Keratinocyte (primary cell): ENCODE data around the gene EDEM1. TPM values are rescaled to one million over a fixed set of nuclear protein-coding genes. Genes with fewer than 3 reads are reported as not detected.

Experiments used
- DNase-seq: peaks from one replicate; pipeline ENCODE4 v3.0.0-alpha.2; 2011; ENCODE audit warnings: low read depth, missing footprints, low spot score
- FAIRE-seq: peaks from 2 replicates; lab custom pipeline; 2011; peaks lifted over from hg19 to GRCh38; lab: Jason Lieb, UNC
- H2AFZ ChIP-seq: 2 replicates; pipeline ENCODE4 v1.6.0; 2012; ENCODE audit warnings: low read length, control low read depth, inconsistent platforms; ENCODE audit not compliant: control insufficient read depth
- H3K27ac ChIP-seq: 2 replicates; pipeline ENCODE4 v1.5.1; 2011; ENCODE audit warnings: low read length; ENCODE audit not compliant: control insufficient read depth, insufficient read depth
- H3K27me3 ChIP-seq: 3 replicates; pipeline ENCODE4 v1.6.0; 2011; ENCODE audit warnings: low read length; ENCODE audit not compliant: control insufficient read depth, insufficient read depth; ENCODE audit errors: extremely low read depth
- H3K36me3 ChIP-seq, 2 experiments: 2 replicates in 1 of 2; 3 replicates in 1 of 2; pipeline ENCODE4 v1.5.1; 2011; ENCODE audit warnings: low read length in 2 of 2, mild to moderate bottlenecking in 1 of 2; ENCODE audit not compliant: control insufficient read depth in 2 of 2, insufficient read depth in 2 of 2; ENCODE audit errors: extremely low read depth in 1 of 2
- H3K4me1 ChIP-seq: 3 replicates; pipeline ENCODE4 v1.5.1; 2011; ENCODE audit warnings: low read length; ENCODE audit not compliant: control insufficient read depth, insufficient read depth; ENCODE audit errors: extremely low read depth
- H3K4me2 ChIP-seq: 3 replicates; pipeline ENCODE4 v1.6.0; 2011; ENCODE audit warnings: low read depth, low read length; ENCODE audit not compliant: control insufficient read depth, insufficient read depth; ENCODE audit errors: extremely low read depth
- H3K4me3 ChIP-seq, 3 experiments: fragments of 200-600 bp in 1 of 3; sonication (generic) in 1 of 3; 2 replicates in 2 of 3; 3 replicates in 1 of 3; pipeline ENCODE4 v1.5.1; 2011 to 2016; ENCODE audit warnings: low read length in 3 of 3, mild to moderate bottlenecking in 3 of 3, control low read depth in 2 of 3, inconsistent platforms in 1 of 3, low read depth in 1 of 3, mixed read lengths in 1 of 3, mixed run types in 1 of 3, moderate library complexity in 1 of 3; ENCODE audit not compliant: control insufficient read depth in 2 of 3, insufficient read depth in 2 of 3; ENCODE audit errors: extremely low read depth in 1 of 3
- H3K79me2 ChIP-seq: 2 replicates; pipeline ENCODE4 v1.6.0; 2012; ENCODE audit warnings: low read length; ENCODE audit not compliant: control insufficient read depth, insufficient read depth
- H3K9ac ChIP-seq: 3 replicates; pipeline ENCODE4 v1.6.0; 2011; ENCODE audit warnings: low read length; ENCODE audit not compliant: control insufficient read depth, insufficient read depth; ENCODE audit errors: extremely low read depth
- H3K9me1 ChIP-seq: 3 replicates; pipeline ENCODE4 v1.6.0; 2011; ENCODE audit warnings: low read length; ENCODE audit not compliant: control insufficient read depth, insufficient read depth; ENCODE audit errors: extremely low read depth
- H3K9me3 ChIP-seq: 2 replicates; pipeline ENCODE4 v1.5.1; 2012; ENCODE audit warnings: low read depth, low read length; ENCODE audit not compliant: control insufficient read depth
- H4K20me1 ChIP-seq: 3 replicates; pipeline ENCODE4 v1.6.0; 2011; ENCODE audit warnings: low read length; ENCODE audit not compliant: control insufficient read depth, insufficient read depth; ENCODE audit errors: extremely low read depth
- CTCF ChIP-seq, 3 experiments: IDR thresholded peaks in 1 of 3; conservative IDR thresholded peaks in 1 of 3; optimal IDR thresholded peaks in 1 of 3; 2 replicates in 2 of 3; 3 replicates in 1 of 3; pipeline versions ENCODE3 to v1.5.1; 2011; ENCODE audit warnings: low read length in 3 of 3, mild to moderate bottlenecking in 3 of 3, moderate library complexity in 2 of 3, control low read depth in 1 of 3, inconsistent platforms in 1 of 3; ENCODE audit not compliant: insufficient read depth in 2 of 3; ENCODE audit errors: extremely low read depth in 1 of 3
- EZH2 ChIP-seq: IDR thresholded peaks from one replicate; pipeline ENCODE4 v1.6.1; 2012; ENCODE audit warnings: inconsistent platforms, mild to moderate bottlenecking, low read length, moderate library complexity
- dilution Hi-C: fragments of 300-500 bp; cut with MboI; formaldehyde crosslinking; loops from one replicate; pipeline ENCODE4 v1.7.0; 2020; ENCODE audit warnings: low sequenced_read_pairs; ENCODE audit not compliant: extremely low pct_ligation_motif_present
- polyA plus RNA-seq, 5 experiments: library from polyadenylated mRNA; depleted of rRNA in 3 of 5; stranded (reverse) in 3 of 5; stranded (forward) in 1 of 5; unstranded in 1 of 5; fragments of >200 nt; gene quantifications; 1 replicate in 1 of 5; 2 replicates in 3 of 5; 3 replicates in 1 of 5; pipeline versions ENCODE4 v1.2.1 to v1.2.3, GENCODE V29; 2011 to 2012; ENCODE audit warnings: missing spikeins in 2 of 5, low read depth in 1 of 5, low replicate concordance in 1 of 5

Gene EDEM1
- polyA plus RNA-seq, 1 donor (not counting 4 experiments of a cell fraction or from before 2014, with no cell fraction given), result 65.2 TPM

GRCh38 chr3:5254281-5255048 lies 67.0 kb downstream of the EDEM1 start:
- Histone ChIP-seq H4K20me1 (no peaks in the 10 kb centered on the region), H3K4me2 (no peak overlapping the region), H3K9me1 (no peaks in the 10 kb centered on the region), H3K79me2 (no peaks in the 10 kb centered on the region), H3K9ac (no peak overlapping the region), H3K4me3 (no peak overlapping the region), H3K9me3 (no peaks in the 10 kb centered on the region), H3K27ac (no peak overlapping the region), H3K4me1 (peaks cover 3% of the 10 kb centered on the region), H2AFZ (no peak overlapping the region), H3K27me3 (no peaks in the 10 kb centered on the region), H3K36me3 (no peaks in the 10 kb centered on the region)
- no peak for DNase-seq
- dilution Hi-C loops, result no loop called here
- FAIRE-seq, result no peak
- TF ChIP-seq EZH2 (no peak), CTCF (optimal IDR thresholded peaks at IDR 0.05 in 1 of 3, IDR thresholded peaks at IDR 0.05 in 1 of 3, conservative IDR thresholded peaks at IDR 0.05 in 1 of 3; ENCODE audit: extremely low read depth in 1 of 3, insufficient read depth in 2 of 3, low read length in 3 of 3) (no peak)

- no peak overlapping the region for H3K4me3 ChIP-seq
- H3K27me3 ChIP-seq, result no peaks in the 10 kb centered on the region
- no peaks in the 10 kb centered on the region for H3K36me3 ChIP-seq
- DNase-seq (no peak), FAIRE-seq (no peak)
- H3K9me1 ChIP-seq, result no peaks in the 10 kb centered on the region
- H2AFZ ChIP-seq, result no peak overlapping the region
- no peaks in the 10 kb centered on the region for H3K9me3 ChIP-seq
- no peaks in the 10 kb centered on the region for H3K79me2 ChIP-seq
- TF ChIP-seq EZH2 (no peak), CTCF (optimal IDR thresholded peaks at IDR 0.05 in 1 of 3, IDR thresholded peaks at IDR 0.05 in 1 of 3, conservative IDR thresholded peaks at IDR 0.05 in 1 of 3; ENCODE audit: extremely low read depth in 1 of 3, insufficient read depth in 2 of 3, low read length in 3 of 3) (no peak)
- dilution Hi-C loops, result no loop called here
- no peak overlapping the region for H3K27ac ChIP-seq
- H3K4me2 ChIP-seq, result no peak overlapping the region
- H3K4me1 ChIP-seq, result peaks cover 3% of the 10 kb centered on the region
- no peaks in the 10 kb centered on the region for H4K20me1 ChIP-seq
- no peak overlapping the region for H3K9ac ChIP-seq
Observed at GRCh38 chr3:5255404-5256344, 68.2 kb downstream of the EDEM1 start.
